H9 (cell line): ENCODE results near the gene ATE1. TPM values are rescaled to one million over a fixed set of nuclear protein-coding genes. Genes with fewer than 3 reads are reported as not detected.
A peak's percentile ranks its signal among the peaks of the same experiment; 100 is the strongest.

Experiments used
- DNase-seq: peaks from one replicate; pipeline ENCODE4 v3.0.0-alpha.2; 2017
- H2AFZ ChIP-seq: one replicate; pipeline ENCODE4 v1.6.1; 2013; ENCODE audit warnings: mild to moderate bottlenecking, low read length, control low read depth, moderate library complexity
- H2AK5ac ChIP-seq: 2 replicates; pipeline ENCODE4 v1.6.1; 2013; ENCODE audit warnings: low read length, control low read depth, mixed read lengths; ENCODE audit not compliant: insufficient read length
- H2BK120ac ChIP-seq: one replicate; pipeline ENCODE4 v1.6.1; 2013; ENCODE audit warnings: low read depth, mild to moderate bottlenecking, low read length, control low read depth, inconsistent platforms; ENCODE audit not compliant: poor library complexity, severe bottlenecking
- H2BK12ac ChIP-seq: 2 replicates; pipeline ENCODE4 v1.6.1; 2013; ENCODE audit warnings: low read length, control low read depth, mixed read lengths, low read depth; ENCODE audit not compliant: insufficient read length
- H2BK15ac ChIP-seq: 2 replicates; pipeline ENCODE4 v1.6.1; 2013; ENCODE audit warnings: low read depth, low read length, control low read depth
- H2BK20ac ChIP-seq: one replicate; pipeline ENCODE4 v1.6.1; 2013; ENCODE audit warnings: low read depth, mild to moderate bottlenecking, low read length, control low read depth, inconsistent platforms; ENCODE audit not compliant: poor library complexity, severe bottlenecking
- H2BK5ac ChIP-seq: 2 replicates; pipeline ENCODE4 v1.6.1; 2013; ENCODE audit warnings: low read length, control low read depth, mixed read lengths; ENCODE audit not compliant: insufficient read length
- H3K14ac ChIP-seq: 2 replicates; pipeline ENCODE4 v1.6.1; 2013; ENCODE audit warnings: low read length, control low read depth; ENCODE audit not compliant: insufficient read depth
- H3K18ac ChIP-seq: 2 replicates; pipeline ENCODE4 v1.6.1; 2013; ENCODE audit warnings: low read depth, mild to moderate bottlenecking, mixed read lengths, low read length, control low read depth; ENCODE audit not compliant: insufficient read length
- H3K23ac ChIP-seq: 2 replicates; pipeline ENCODE4 v1.6.1; 2013; ENCODE audit warnings: low read length, control low read depth, mixed read lengths, low read depth; ENCODE audit not compliant: insufficient read length
- H3K23me2 ChIP-seq: 2 replicates; pipeline ENCODE4 v1.6.1; 2013; ENCODE audit warnings: low read depth, mild to moderate bottlenecking, mixed read lengths, low read length, control low read depth; ENCODE audit not compliant: insufficient read length, poor library complexity, severe bottlenecking
- H3K27ac ChIP-seq: 2 replicates; pipeline ENCODE4 v1.5.1; 2013; ENCODE audit warnings: low read length, control low read depth, mixed read lengths, low read depth; ENCODE audit not compliant: insufficient read length
- H3K27me3 ChIP-seq: 2 replicates; pipeline ENCODE4 v1.6.1; 2013; ENCODE audit warnings: low read length, control low read depth, inconsistent platforms; ENCODE audit not compliant: insufficient read depth
- H3K4ac ChIP-seq: 2 replicates; pipeline ENCODE4 v1.6.1; 2013; ENCODE audit warnings: low read depth, mild to moderate bottlenecking, control low read depth, inconsistent platforms, low read length, moderate library complexity
- H3K4me1 ChIP-seq: 2 replicates; pipeline ENCODE4 v1.6.1; 2013; ENCODE audit warnings: low read length, control low read depth, inconsistent platforms; ENCODE audit not compliant: insufficient read depth
- H3K4me2 ChIP-seq: 2 replicates; pipeline ENCODE4 v1.6.1; 2013; ENCODE audit warnings: low read length, control low read depth, mixed read lengths; ENCODE audit not compliant: insufficient read length, insufficient read depth
- H3K56ac ChIP-seq: 2 replicates; pipeline ENCODE4 v1.6.1; 2013; ENCODE audit warnings: low read depth, mild to moderate bottlenecking, mixed read lengths, low read length, control low read depth; ENCODE audit not compliant: insufficient read length
- H3K79me1 ChIP-seq: 2 replicates; pipeline ENCODE4 v1.6.1; 2013; ENCODE audit warnings: low read depth, mild to moderate bottlenecking, moderate library complexity, low read length, control low read depth, inconsistent platforms; ENCODE audit not compliant: insufficient read depth, poor library complexity, severe bottlenecking
- H3K79me2 ChIP-seq: 2 replicates; pipeline ENCODE4 v1.6.1; 2013; ENCODE audit warnings: low read length, control low read depth, inconsistent platforms; ENCODE audit not compliant: insufficient read depth
- H3K9ac ChIP-seq: 2 replicates; pipeline ENCODE4 v1.6.1; 2013; ENCODE audit warnings: low read length, control low read depth, mixed read lengths; ENCODE audit not compliant: insufficient read length; ENCODE audit errors: extremely low read depth
- H3K9me3 ChIP-seq: one replicate; pipeline ENCODE4 v1.6.1; 2013; ENCODE audit warnings: low read depth, low read length, inconsistent platforms; ENCODE audit not compliant: control insufficient read depth
- H3T11ph ChIP-seq: one replicate; pipeline ENCODE4 v1.6.1; 2013; ENCODE audit warnings: mild to moderate bottlenecking, low read length, control low read depth, inconsistent platforms
- H4K20me1 ChIP-seq: one replicate; pipeline ENCODE4 v1.6.1; 2013; ENCODE audit not compliant: control insufficient read depth, insufficient read length, insufficient read depth
- H4K5ac ChIP-seq: 2 replicates; pipeline ENCODE4 v1.6.1; 2013; ENCODE audit warnings: low read depth, mild to moderate bottlenecking, mixed read lengths, low read length, control low read depth; ENCODE audit not compliant: insufficient read length
- H4K8ac ChIP-seq: replicated peaks from 2 replicates; pipeline ENCODE4 v1.6.1; 2013; ENCODE audit warnings: low read length, control low read depth, mixed read lengths, low read depth; ENCODE audit not compliant: insufficient read length
- H4K91ac ChIP-seq: 2 replicates; pipeline ENCODE4 v1.6.1; 2013; ENCODE audit warnings: low read depth, mild to moderate bottlenecking, moderate library complexity, mixed read lengths, low read length, control low read depth; ENCODE audit not compliant: insufficient read length
- H3K27ac Mint-ChIP-seq, 3 experiments: 2 replicates in 2 of 3; 3 replicates in 1 of 3; pipeline ENCODE4 v1.8.0; 2020 to 2021; ENCODE audit warnings: mixed read lengths in 3 of 3, mild to moderate bottlenecking in 1 of 3, moderate library complexity in 1 of 3
- H3K27me3 Mint-ChIP-seq: 2 replicates; pipeline ENCODE4 v1.8.0; 2021; ENCODE audit warnings: low read depth, mild to moderate bottlenecking, moderate library complexity, mixed read lengths
- H3K36me3 Mint-ChIP-seq, 3 experiments: 2 replicates in 2 of 3; 3 replicates in 1 of 3; pipeline ENCODE4 v1.8.0; 2020 to 2021; ENCODE audit warnings: low read depth in 3 of 3, mixed read lengths in 3 of 3; ENCODE audit not compliant: insufficient read depth in 1 of 3
- H3K4me1 Mint-ChIP-seq, 2 experiments: 2 replicates each; pipeline ENCODE4 v1.8.0; 2020; ENCODE audit warnings: mixed read lengths in 2 of 2
- H3K4me3 Mint-ChIP-seq, 2 experiments: 2 replicates in 1 of 2; 3 replicates in 1 of 2; pipeline ENCODE4 v1.8.0; 2020 to 2021; ENCODE audit warnings: mild to moderate bottlenecking in 2 of 2, mixed read lengths in 2 of 2, moderate library complexity in 1 of 2
- H3K9me3 Mint-ChIP-seq, 2 experiments: 2 replicates in 1 of 2; 3 replicates in 1 of 2; pipeline ENCODE4 v1.8.0; 2020; ENCODE audit warnings: mild to moderate bottlenecking in 2 of 2, mixed read lengths in 2 of 2, moderate library complexity in 1 of 2
- CTCF ChIP-seq: fragments of 200-600 bp; sonication (generic); conservative IDR thresholded peaks from 3 replicates; pipeline ENCODE4 v1.8.0; 2021; ENCODE audit warnings: antibody characterized with exemption, mild to moderate bottlenecking
- WGBS: extraction: QIAGEN DNeasy Blood & Tissue Kit; methylation state at CpG from one replicate; pipeline ENCODE4 v1.1.7; 2013; ENCODE audit warnings: missing lambda C conversion rate, low lambda C conversion rate, mixed read lengths; ENCODE audit not compliant: insufficient read length; ENCODE audit errors: extremely low coverage; 5-methylcytosine and 5-hydroxymethylcytosine counted together
- total RNA-seq: library from RNA; stranded (reverse); gene quantifications from 2 replicates; pipeline ENCODE4 v1.2.1, GENCODE V29; 2021

ATE1 gene
- total RNA-seq, 1 experiment from 2014 or later: 29.0 TPM

GRCh38 chr10:121965996-121966395 lies 38.2 kb upstream of the ATE1 start:
- no peak overlapping the region for H3K18ac ChIP-seq
- Mint-ChIP-seq H3K27me3 (no peaks in the 10 kb centered on the region), H3K36me3 (peaks cover 38 to 66% (median 58%) of the 10 kb centered on the region in 3 experiments), H3K27ac (peak overlapping the region in 1 of 3 experiments; percentile 60; a peak in 1 of 7 replicates), H3K4me3 (no peak overlapping the region), H3K9me3 (no peaks in the 10 kb centered on the region), H3K4me1 (peaks cover 0 to under 1% of the 10 kb centered on the region in 2 experiments; a peak in 1 of 4 replicates)
- no peak overlapping the region for H3K23ac ChIP-seq
- no peaks in the 10 kb centered on the region for H4K20me1 ChIP-seq
- H3K9me3 ChIP-seq: no peaks in the 10 kb centered on the region
- H4K8ac ChIP-seq: no peak overlapping the region
- no peak overlapping the region for H3K4me2 ChIP-seq
- WGBS: no CpG with 5 or more reads among the region's 3 CpGs
- no peak overlapping the region for H2BK20ac ChIP-seq
- H2BK5ac ChIP-seq: no peak overlapping the region
- no peak overlapping the region for H2BK15ac ChIP-seq
- H3K27me3 ChIP-seq: no peaks in the 10 kb centered on the region
- H4K5ac ChIP-seq: no peak overlapping the region
- H2BK120ac ChIP-seq: no peak overlapping the region
- TF ChIP-seq CTCF: no peak
- H3K4me1 ChIP-seq: no peaks in the 10 kb centered on the region
- H4K91ac ChIP-seq: no peak overlapping the region
- H3K23me2 ChIP-seq: no peaks in the 10 kb centered on the region
- DNase-seq: no peak
- no peak overlapping the region for H3K14ac ChIP-seq
- H3K79me1 ChIP-seq: no peaks in the 10 kb centered on the region
- no peak overlapping the region for H3K9ac ChIP-seq
- H3T11ph ChIP-seq: no peak overlapping the region
- H2AK5ac ChIP-seq: no peak overlapping the region
- H3K56ac ChIP-seq: no peak overlapping the region
- H3K79me2 ChIP-seq: no peaks in the 10 kb centered on the region
- H3K4ac ChIP-seq: no peak overlapping the region
- H2AFZ ChIP-seq: no peak overlapping the region
- H3K27ac ChIP-seq: no peak overlapping the region
- H2BK12ac ChIP-seq: no peak overlapping the region
